Immature natural killer cell (primary cell): Measurements from ENCODE around the gene PSMB10. TPM values are rescaled to one million over a fixed set of nuclear protein-coding genes. Genes with fewer than 3 reads are reported as not detected.
"Not testable (repeated sequence)": the region's sequence is repeated elsewhere in the genome, so short reads cannot be mapped to it uniquely, and the experiment has no call there.

Experiments
- DNase-seq, 3 donors: peaks; one replicate each; pipeline ENCODE4 v3.0.0; 2022; ENCODE audit warnings: mixed read lengths in 1 of 3
- H3K27ac Mint-ChIP-seq, 6 donors: one replicate each; pipeline ENCODE4 v1.8.0; 2020; ENCODE audit warnings: mixed read lengths in 6 of 6, mild to moderate bottlenecking in 5 of 6, inconsistent platforms in 4 of 6, moderate library complexity in 3 of 6
- H3K27me3 Mint-ChIP-seq, 3 donors: one replicate each; pipeline ENCODE4 v1.8.0; 2020 to 2021; ENCODE audit warnings: low read depth in 3 of 3, mild to moderate bottlenecking in 3 of 3, mixed read lengths in 3 of 3, moderate library complexity in 3 of 3, inconsistent platforms in 1 of 3
- H3K36me3 Mint-ChIP-seq, 3 donors: one replicate each; pipeline ENCODE4 v1.8.0; 2020; ENCODE audit warnings: mixed read lengths in 3 of 3, inconsistent platforms in 2 of 3, mild to moderate bottlenecking in 2 of 3
- H3K4me1 Mint-ChIP-seq, 2 donors: one replicate each; pipeline ENCODE4 v1.8.0; 2020; ENCODE audit warnings: inconsistent platforms in 2 of 2, mild to moderate bottlenecking in 2 of 2, mixed read lengths in 2 of 2, moderate library complexity in 1 of 2
- H3K4me3 Mint-ChIP-seq, 5 donors: one replicate each; pipeline ENCODE4 v1.8.0; 2020; ENCODE audit warnings: mild to moderate bottlenecking in 5 of 5, mixed read lengths in 5 of 5, inconsistent platforms in 3 of 5, moderate library complexity in 3 of 5
- H3K9me3 Mint-ChIP-seq, 6 donors: one replicate each; pipeline ENCODE4 v1.8.0; 2020; ENCODE audit warnings: mild to moderate bottlenecking in 6 of 6, mixed read lengths in 6 of 6, inconsistent platforms in 4 of 6, moderate library complexity in 3 of 6
- polyA plus RNA-seq, 3 donors: library from polyadenylated mRNA; unstranded; fragments of 300-500 nt; fragmentation: Illumina TruSeq; gene quantifications; one replicate each; pipeline ENCODE4 v1.2.3, GENCODE V29; 2021

Gene PSMB10
- polyA plus RNA-seq, 3 donors from 2014 or later, result 893 to 1,468 (median 1,114) TPM

DNA sequence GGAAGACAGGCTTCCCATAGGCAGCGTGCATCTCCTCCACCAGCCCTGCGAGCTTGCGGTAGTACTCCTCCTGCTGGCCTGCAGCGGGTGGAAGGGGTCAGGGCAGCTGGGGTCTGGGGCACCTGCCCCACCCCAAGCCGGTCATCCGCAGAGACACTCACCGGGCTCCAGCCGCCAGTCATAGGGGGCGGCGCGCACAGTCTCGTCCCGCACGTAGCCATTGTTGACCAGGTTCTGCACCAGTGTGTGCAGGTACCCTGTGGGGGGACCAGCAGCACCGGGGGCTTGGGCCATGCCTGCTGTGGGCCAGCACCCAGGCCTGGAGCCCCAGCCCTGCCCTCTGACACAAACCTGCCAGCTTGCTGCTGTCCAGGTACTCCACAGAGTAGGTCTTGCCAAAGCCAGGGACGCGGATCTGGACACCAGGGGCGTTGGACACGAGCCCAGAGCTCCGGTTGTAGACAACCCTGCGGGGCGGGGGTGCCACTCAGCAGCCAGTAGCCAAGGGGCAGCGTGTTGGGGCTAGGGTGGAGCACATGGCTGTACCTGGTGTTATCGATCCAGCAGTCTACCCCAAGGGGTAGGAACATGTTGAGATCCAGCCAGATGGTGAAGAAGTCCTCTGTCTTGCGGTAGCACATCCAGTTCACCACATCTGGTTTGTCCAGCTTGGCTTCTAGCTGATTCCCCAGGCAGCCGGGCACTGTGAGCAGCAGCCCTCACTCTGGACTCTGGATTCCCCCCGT, 6.0 kb upstream of the PSMB10 start:
- Mint-ChIP-seq H3K9me3 (no peaks in the 10 kb centered on the region), H3K4me1 (peaks cover 19 to 22% of the 10 kb centered on the region in 2 donors), H3K27ac (no peak overlapping the region), H3K4me3 (no peak overlapping the region), H3K36me3 (no peaks in the 10 kb centered on the region), H3K27me3 (peaks cover 0 to 5% (median 0%) of the 10 kb centered on the region in 3 donors)
- no peak for DNase-seq

- peak; percentile 29 to 38 (median 31) for DNase-seq
- Mint-ChIP-seq H3K4me1 (peaks cover 22 to 26% of the 10 kb centered on the region in 2 donors), H3K4me3 (no peak overlapping the region), H3K36me3 (no peaks in the 10 kb centered on the region), H3K9me3 (no peaks in the 10 kb centered on the region), H3K27me3 (peaks cover 0 to 5% (median 0%) of the 10 kb centered on the region in 3 donors), H3K27ac (peak overlapping the region in 1 of 6 donors; percentile 57)
These were observed 5.5 kb upstream of the PSMB10 start for GRCh38 chr16:67942200-67942509.

- peaks cover 0 to 9% (median 3%) of the 10 kb centered on the region in 3 donors for H3K27me3 Mint-ChIP-seq
- DNase-seq, result no peak
- peaks cover 27 to 32% of the 10 kb centered on the region in 2 donors for H3K4me1 Mint-ChIP-seq
- H3K4me3 Mint-ChIP-seq, result no peak overlapping the region
- no peaks in the 10 kb centered on the region for H3K9me3 Mint-ChIP-seq
- H3K27ac Mint-ChIP-seq, result peak overlapping the region in 2 of 6 donors; percentile 45
- peaks cover 0 to 3% (median 0%) of the 10 kb centered on the region in 3 donors for H3K36me3 Mint-ChIP-seq
These were observed 5.0 kb upstream of the PSMB10 start for GRCh38 chr16:67941469-67942199.

GRCh38 chr16:67940446-67941089, 3.9 kb upstream of the PSMB10 start:
- Mint-ChIP-seq H3K4me3 (peak overlapping the region in 1 of 5 donors; percentile 8), H3K4me1 (peaks cover 29 to 35% of the 10 kb centered on the region in 2 donors)

GRCh38 chr16:67939507-67940445, 3.1 kb upstream of the PSMB10 start:
- Mint-ChIP-seq H3K4me3 (peak overlapping the region in 1 of 5 donors; percentile 8), H3K4me1 (peaks cover 37 to 43% of the 10 kb centered on the region in 2 donors), H3K36me3 (peaks cover 0 to 15% (median 11%) of the 10 kb centered on the region in 3 donors), H3K27me3 (peaks cover 3 to 17% (median 11%) of the 10 kb centered on the region in 3 donors), H3K27ac (peak overlapping the region in 5 of 6 donors; percentile 34 to 80 (median 53)), H3K9me3 (no peaks in the 10 kb centered on the region)
- DNase-seq, result peak; percentile 19 to 32 (median 26)

More at GRCh38 chr16:67940446-67941089, 3.9 kb upstream of the PSMB10 start:
- Mint-ChIP-seq H3K9me3 (no peaks in the 10 kb centered on the region), H3K36me3 (peaks cover 0 to 7% (median 4%) of the 10 kb centered on the region in 3 donors), H3K27me3 (peaks cover 3 to 17% (median 10%) of the 10 kb centered on the region in 3 donors), H3K27ac (peak overlapping the region in 4 of 6 donors; percentile 40 to 80 (median 54))
- no peak for DNase-seq

- peaks cover 5 to 17% (median 16%) of the 10 kb centered on the region in 3 donors for H3K27me3 Mint-ChIP-seq
- peak overlapping the region in 1 of 5 donors; percentile 100 for H3K4me3 Mint-ChIP-seq
- peaks cover 0 to 15% (median 11%) of the 10 kb centered on the region in 3 donors for H3K36me3 Mint-ChIP-seq
- not testable (repeated sequence) for DNase-seq, H3K9me3 Mint-ChIP-seq
- peaks cover 49 to 57% of the 10 kb centered on the region in 2 donors for H3K4me1 Mint-ChIP-seq
- H3K27ac Mint-ChIP-seq, result peak overlapping the region in 5 of 6 donors; percentile 36 to 98 (median 94)
These were observed 1.1 kb upstream of the PSMB10 start for GRCh38 chr16:67937713-67938112.

DNA sequence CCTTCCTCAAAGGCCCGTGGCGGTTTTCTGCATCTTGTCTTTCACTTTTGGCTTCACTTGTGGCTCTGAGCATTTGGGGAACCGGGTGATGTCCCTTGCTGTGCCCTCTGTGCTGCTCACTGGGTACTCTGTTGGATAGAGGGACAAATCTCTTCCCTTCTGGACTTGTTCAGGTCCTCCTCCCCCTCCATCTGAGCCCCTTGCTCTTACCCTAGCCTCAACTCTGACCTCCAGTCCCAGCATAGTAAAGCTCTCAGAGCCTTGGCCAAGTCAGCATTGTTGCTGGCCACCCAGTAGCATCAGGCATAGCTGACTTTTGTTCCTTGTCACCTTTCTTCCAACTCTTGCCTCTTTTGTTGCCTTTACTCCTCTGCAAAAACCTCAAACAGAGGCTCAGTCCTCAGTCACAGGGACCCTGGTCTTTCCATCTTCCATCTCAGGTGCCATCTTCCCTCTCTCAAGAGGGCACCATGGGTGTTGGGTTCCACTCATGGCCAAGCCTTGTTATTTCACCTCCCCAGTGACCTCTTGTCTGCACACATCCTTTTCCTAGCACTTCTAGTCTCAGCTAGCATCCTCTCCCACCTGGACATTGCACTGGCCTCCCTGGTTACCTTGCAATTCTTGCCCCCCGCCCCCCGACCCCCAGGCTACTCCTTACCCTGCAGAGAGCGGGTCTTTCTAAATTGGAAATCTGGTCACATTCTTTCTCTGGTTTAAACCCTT, 393 bp upstream of the PSMB10 start:
- Mint-ChIP-seq H3K36me3 (peaks cover 0 to 15% (median 11%) of the 10 kb centered on the region in 3 donors), H3K4me3 (peak overlapping the region; percentile 97 to 100 (median 99)), H3K4me1 (peaks cover 49 to 55% of the 10 kb centered on the region in 2 donors), H3K27ac (peak overlapping the region; percentile 91 to 99 (median 96)), H3K27me3 (peaks cover 5 to 17% (median 16%) of the 10 kb centered on the region in 3 donors), H3K9me3 (no peaks in the 10 kb centered on the region)
- DNase-seq, result peak; percentile 81 to 82 (median 82)

GRCh38 chr16:67935402-67936123, 1.1 kb downstream of the PSMB10 start:
- Mint-ChIP-seq H3K9me3 (no peaks in the 10 kb centered on the region), H3K4me1 (peaks cover 41 to 46% of the 10 kb centered on the region in 2 donors), H3K27ac (peak overlapping the region; percentile 91 to 99 (median 96)), H3K27me3 (peaks cover 6 to 17% (median 16%) of the 10 kb centered on the region in 3 donors), H3K36me3 (peaks cover 0 to 15% (median 11%) of the 10 kb centered on the region in 3 donors), H3K4me3 (peak overlapping the region; percentile 97 to 100 (median 99))
- DNase-seq, result peak; percentile 89 to 92 (median 91)

DNA sequence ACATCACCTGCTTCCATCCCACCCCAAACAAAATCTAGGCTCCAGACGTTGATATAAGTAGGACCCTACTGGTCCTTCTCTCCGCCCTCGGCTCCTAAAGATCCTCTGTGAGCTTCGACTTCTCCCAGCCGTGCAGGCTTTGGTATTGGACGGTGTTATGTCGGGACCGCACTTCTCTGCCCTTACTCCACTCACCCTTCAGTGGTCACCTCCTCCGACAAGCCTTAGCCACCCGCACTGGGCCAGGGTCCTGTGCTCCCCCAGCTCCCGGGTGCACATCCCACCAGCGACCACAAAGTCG, 1.6 kb downstream of the PSMB10 start:
- peak overlapping the region; percentile 97 to 100 (median 99) for H3K4me3 Mint-ChIP-seq
- H3K27ac Mint-ChIP-seq, result peak overlapping the region; percentile 91 to 99 (median 96)
- DNase-seq, result no peak
- H3K27me3 Mint-ChIP-seq, result peaks cover 6 to 18% (median 16%) of the 10 kb centered on the region in 3 donors
- H3K9me3 Mint-ChIP-seq, result no peaks in the 10 kb centered on the region
- peaks cover 0 to 15% (median 11%) of the 10 kb centered on the region in 3 donors for H3K36me3 Mint-ChIP-seq
- H3K4me1 Mint-ChIP-seq, result peaks cover 35 to 41% of the 10 kb centered on the region in 2 donors

GRCh38 chr16:67934306-67935100, 2.1 kb downstream of the PSMB10 start:
- Mint-ChIP-seq H3K27ac (peak overlapping the region; percentile 91 to 99 (median 96)), H3K4me1 (peaks cover 32 to 35% of the 10 kb centered on the region in 2 donors), H3K27me3 (peaks cover 6 to 18% (median 12%) of the 10 kb centered on the region in 3 donors), H3K36me3 (peaks cover 0 to 15% (median 11%) of the 10 kb centered on the region in 3 donors), H3K9me3 (no peaks in the 10 kb centered on the region), H3K4me3 (peak overlapping the region; percentile 24 to 99 (median 98))
- no peak for DNase-seq

DNA sequence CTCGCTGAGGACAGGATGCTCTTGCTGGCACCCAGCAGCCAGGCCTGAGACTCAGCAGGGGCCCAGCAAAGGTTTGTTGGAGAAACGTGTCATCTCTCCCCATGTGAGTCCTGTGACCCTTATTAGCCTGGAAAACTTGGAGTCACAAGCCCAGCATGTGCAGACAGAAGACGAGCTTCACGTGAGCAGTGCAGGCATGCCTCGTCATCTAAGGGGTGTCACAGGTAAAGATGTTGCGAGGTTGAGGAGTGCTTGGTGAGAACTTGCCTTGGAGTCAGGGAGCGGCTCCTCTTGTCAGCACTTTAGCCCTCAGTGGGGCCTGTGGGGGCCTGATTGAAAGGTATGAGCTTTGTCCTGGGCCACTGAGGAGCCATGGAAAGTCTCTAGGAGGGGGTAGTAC, 2.8 kb downstream of the PSMB10 start:
- Mint-ChIP-seq H3K4me1 (peaks cover 32 to 35% of the 10 kb centered on the region in 2 donors), H3K9me3 (no peaks in the 10 kb centered on the region), H3K27ac (peak overlapping the region; percentile 19 to 98 (median 44)), H3K4me3 (peak overlapping the region; percentile 6 to 50 (median 32)), H3K36me3 (peaks cover 0 to 15% (median 11%) of the 10 kb centered on the region in 3 donors), H3K27me3 (peaks cover 6 to 18% (median 12%) of the 10 kb centered on the region in 3 donors)
- no peak for DNase-seq
